ENCODE data around the gene CHKA. TPM values are rescaled to one million over a fixed set of nuclear protein-coding genes. Genes with fewer than 3 reads are reported as not detected.

Gene CHKA
- polyA plus RNA-seq, 1 donor (not counting 4 experiments of a cell fraction or from before 2014, with no cell fraction given), result 7.1 TPM

DNA sequence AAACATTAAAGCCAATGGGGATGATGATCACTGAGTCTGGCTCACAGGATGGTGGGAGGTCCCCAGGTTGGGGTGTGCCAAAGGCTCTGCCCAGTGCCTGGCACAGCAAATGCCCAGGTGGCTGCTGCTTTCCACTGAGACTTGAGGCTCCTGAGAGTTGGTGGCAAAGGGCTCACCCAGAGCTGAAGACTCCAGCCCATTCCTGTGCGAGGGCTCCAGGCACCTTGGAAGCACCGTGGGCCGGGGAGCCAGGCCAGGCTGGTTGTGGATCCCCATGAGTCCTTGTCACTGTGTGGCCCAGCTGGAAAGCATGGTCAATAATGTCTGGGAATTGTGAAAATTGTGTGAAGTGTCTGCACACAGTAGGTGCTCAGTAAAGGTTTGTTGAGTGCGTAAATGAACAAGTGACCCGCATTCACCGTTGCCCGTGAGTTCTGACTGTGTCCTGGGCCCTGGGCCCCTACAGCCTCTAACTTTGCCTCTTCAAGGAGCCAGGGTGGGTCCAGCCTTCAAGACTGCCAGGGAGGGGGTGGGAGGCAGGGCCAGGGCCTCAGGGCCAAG is 114.5 kb downstream of the CHKA start:
- Histone ChIP-seq H3K36me3 (ENCODE audit: control insufficient read depth in 2 of 2, extremely low read depth in 1 of 2, insufficient read depth in 2 of 2, low read length in 2 of 2) (no peaks in the 10 kb centered on the region), H3K27ac (ENCODE audit: control insufficient read depth, insufficient read depth, low read length) (no peak overlapping the region), H3K27me3 (ENCODE audit: control insufficient read depth, extremely low read depth, insufficient read depth, low read length) (no peaks in the 10 kb centered on the region), H3K79me2 (ENCODE audit: control insufficient read depth, insufficient read depth, low read length) (no peaks in the 10 kb centered on the region), H3K4me3 (ENCODE audit: control insufficient read depth in 2 of 3, extremely low read depth in 1 of 3, insufficient read depth in 2 of 3, low read depth in 1 of 3, low read length in 3 of 3) (no peak overlapping the region), H3K9ac (ENCODE audit: control insufficient read depth, extremely low read depth, insufficient read depth, low read length) (no peak overlapping the region), H4K20me1 (ENCODE audit: control insufficient read depth, extremely low read depth, insufficient read depth, low read length) (no peaks in the 10 kb centered on the region), H3K4me1 (ENCODE audit: control insufficient read depth, extremely low read depth, insufficient read depth, low read length) (peaks cover 25% of the 10 kb centered on the region), H2AFZ (ENCODE audit: control insufficient read depth, low read length) (no peak overlapping the region), H3K4me2 (ENCODE audit: control insufficient read depth, extremely low read depth, insufficient read depth, low read depth, low read length) (no peak overlapping the region), H3K9me3 (ENCODE audit: control insufficient read depth, low read depth, low read length) (no peaks in the 10 kb centered on the region), H3K9me1 (ENCODE audit: control insufficient read depth, extremely low read depth, insufficient read depth, low read length) (no peaks in the 10 kb centered on the region)
- DNase-seq (ENCODE audit: low read depth, low spot score), result no peak
- dilution Hi-C loops (cut with MboI; ENCODE audit: extremely low pct_ligation_motif_present, low sequenced_read_pairs), result no loop called here
- FAIRE-seq, result no peak
- TF ChIP-seq EZH2 (IDR thresholded peaks at IDR 0.05; ENCODE audit: low read length), result no peak
- TF ChIP-seq, protein P1, sequence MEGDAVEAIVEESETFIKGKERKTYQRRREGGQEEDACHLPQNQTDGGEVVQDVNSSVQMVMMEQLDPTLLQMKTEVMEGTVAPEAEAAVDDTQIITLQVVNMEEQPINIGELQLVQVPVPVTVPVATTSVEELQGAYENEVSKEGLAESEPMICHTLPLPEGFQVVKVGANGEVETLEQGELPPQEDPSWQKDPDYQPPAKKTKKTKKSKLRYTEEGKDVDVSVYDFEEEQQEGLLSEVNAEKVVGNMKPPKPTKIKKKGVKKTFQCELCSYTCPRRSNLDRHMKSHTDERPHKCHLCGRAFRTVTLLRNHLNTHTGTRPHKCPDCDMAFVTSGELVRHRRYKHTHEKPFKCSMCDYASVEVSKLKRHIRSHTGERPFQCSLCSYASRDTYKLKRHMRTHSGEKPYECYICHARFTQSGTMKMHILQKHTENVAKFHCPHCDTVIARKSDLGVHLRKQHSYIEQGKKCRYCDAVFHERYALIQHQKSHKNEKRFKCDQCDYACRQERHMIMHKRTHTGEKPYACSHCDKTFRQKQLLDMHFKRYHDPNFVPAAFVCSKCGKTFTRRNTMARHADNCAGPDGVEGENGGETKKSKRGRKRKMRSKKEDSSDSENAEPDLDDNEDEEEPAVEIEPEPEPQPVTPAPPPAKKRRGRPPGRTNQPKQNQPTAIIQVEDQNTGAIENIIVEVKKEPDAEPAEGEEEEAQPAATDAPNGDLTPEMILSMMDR (optimal IDR thresholded peaks at IDR 0.05 in 1 of 3, IDR thresholded peaks at IDR 0.05 in 1 of 3, conservative IDR thresholded peaks at IDR 0.05 in 1 of 3; ENCODE audit: extremely low read depth in 1 of 3, insufficient read depth in 2 of 3, low read length in 3 of 3), result no peak

GRCh38 chr11:68004551-68005335 is 116.4 kb downstream of the CHKA start:
- H3K4me2 ChIP-seq (ENCODE audit: control insufficient read depth, extremely low read depth, insufficient read depth, low read depth, low read length), result peak overlapping the region; percentile 78
- H3K27ac ChIP-seq (ENCODE audit: control insufficient read depth, insufficient read depth, low read length), result no peak overlapping the region
- no peak for TF ChIP-seq EZH2 (IDR thresholded peaks at IDR 0.05; ENCODE audit: low read length)
- TF ChIP-seq, protein P1 (optimal IDR thresholded peaks at IDR 0.05 in 1 of 3, IDR thresholded peaks at IDR 0.05 in 1 of 3, conservative IDR thresholded peaks at IDR 0.05 in 1 of 3; ENCODE audit: extremely low read depth in 1 of 3, insufficient read depth in 2 of 3, low read length in 3 of 3), result no peak
- H3K36me3 ChIP-seq (ENCODE audit: control insufficient read depth in 2 of 2, extremely low read depth in 1 of 2, insufficient read depth in 2 of 2, low read length in 2 of 2), result no peaks in the 10 kb centered on the region
- DNase-seq (ENCODE audit: low read depth, low spot score) (no peak), FAIRE-seq (no peak)
- no peaks in the 10 kb centered on the region for H3K27me3 ChIP-seq (ENCODE audit: control insufficient read depth, extremely low read depth, insufficient read depth, low read length)
- peaks cover 20% of the 10 kb centered on the region for H3K4me1 ChIP-seq (ENCODE audit: control insufficient read depth, extremely low read depth, insufficient read depth, low read length)
- no peaks in the 10 kb centered on the region for H3K9me1 ChIP-seq (ENCODE audit: control insufficient read depth, extremely low read depth, insufficient read depth, low read length)
- H3K79me2 ChIP-seq (ENCODE audit: control insufficient read depth, insufficient read depth, low read length), result no peaks in the 10 kb centered on the region
- no peak overlapping the region for H2AFZ ChIP-seq (ENCODE audit: control insufficient read depth, low read length)
- dilution Hi-C loops (cut with MboI; ENCODE audit: extremely low pct_ligation_motif_present, low sequenced_read_pairs), result no loop called here
- H3K9me3 ChIP-seq (ENCODE audit: control insufficient read depth, low read depth, low read length), result no peaks in the 10 kb centered on the region
- no peaks in the 10 kb centered on the region for H4K20me1 ChIP-seq (ENCODE audit: control insufficient read depth, extremely low read depth, insufficient read depth, low read length)
- H3K9ac ChIP-seq (ENCODE audit: control insufficient read depth, extremely low read depth, insufficient read depth, low read length), result no peak overlapping the region
- peak overlapping the region in 1 of 3 experiments; percentile 59 for H3K4me3 ChIP-seq (ENCODE audit: control insufficient read depth in 2 of 3, extremely low read depth in 1 of 3, insufficient read depth in 2 of 3, low read depth in 1 of 3, low read length in 3 of 3)
